D341Med (cell line): ENCODE results near the gene GPR55.
"Not testable (repeated sequence)": the region's sequence is repeated elsewhere in the genome, so short reads cannot be mapped to it uniquely, and the experiment has no call there.

ENCODE experiments used
- DNase-seq: peaks from one replicate; pipeline ENCODE4 v3.0.0; 2012; ENCODE audit warnings: low spot score

GPR55 gene

DNA sequence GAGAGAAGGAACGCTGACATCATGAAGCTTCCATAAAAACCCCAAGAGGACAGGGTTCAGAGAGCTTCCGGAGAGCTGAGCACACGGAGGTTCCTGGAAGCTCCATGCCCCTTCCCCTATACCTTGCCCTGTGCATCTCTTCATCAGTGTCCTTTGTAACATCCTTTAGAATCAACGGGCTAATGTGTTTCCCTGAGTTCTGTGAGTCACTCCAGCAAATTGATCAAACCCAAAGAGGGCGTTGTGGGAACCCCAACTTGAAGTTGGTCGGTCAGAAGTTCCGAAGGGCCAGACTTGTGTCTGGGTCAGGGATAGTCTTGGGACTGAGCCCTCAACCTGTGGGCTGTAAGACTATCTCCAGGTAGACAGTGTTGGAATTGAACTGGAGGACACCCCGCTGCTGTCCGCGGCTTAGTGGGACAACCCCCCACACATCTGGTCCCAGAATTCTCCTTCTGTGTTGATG lies 25.9 kb upstream of the GPR55 start:
- DNase-seq: no peak

GRCh38 chr2:230949966-230950873 lies 25.2 kb upstream of the GPR55 start:
- no peak for DNase-seq

DNA sequence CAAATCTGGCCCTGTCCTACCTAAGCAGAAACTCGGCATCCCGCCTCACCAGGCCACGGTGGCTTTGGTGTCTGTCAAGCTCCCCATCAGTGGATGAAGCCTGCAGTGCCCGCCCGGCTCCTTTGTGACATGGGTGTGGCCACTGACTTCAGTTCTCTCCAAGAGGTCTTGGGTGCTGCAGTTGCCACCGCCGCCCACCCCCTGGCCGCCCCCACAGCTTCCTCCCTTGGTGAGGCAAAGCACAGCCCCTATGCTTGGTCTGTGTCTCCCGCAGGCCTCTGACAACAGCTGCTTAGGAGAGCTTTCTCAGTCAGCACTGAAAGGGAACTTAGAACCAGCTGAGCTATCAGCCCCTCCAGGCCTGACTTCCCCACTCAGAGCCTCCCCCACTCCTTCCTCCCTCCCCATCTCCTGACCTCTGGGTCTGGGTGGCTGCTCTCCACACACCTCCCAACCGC lies 22.9 kb upstream of the GPR55 start:
- DNase-seq: no peak

- DNase-seq: no peak
Measured at GRCh38 chr2:230947235-230947576, 22.2 kb upstream of the GPR55 start.

DNA sequence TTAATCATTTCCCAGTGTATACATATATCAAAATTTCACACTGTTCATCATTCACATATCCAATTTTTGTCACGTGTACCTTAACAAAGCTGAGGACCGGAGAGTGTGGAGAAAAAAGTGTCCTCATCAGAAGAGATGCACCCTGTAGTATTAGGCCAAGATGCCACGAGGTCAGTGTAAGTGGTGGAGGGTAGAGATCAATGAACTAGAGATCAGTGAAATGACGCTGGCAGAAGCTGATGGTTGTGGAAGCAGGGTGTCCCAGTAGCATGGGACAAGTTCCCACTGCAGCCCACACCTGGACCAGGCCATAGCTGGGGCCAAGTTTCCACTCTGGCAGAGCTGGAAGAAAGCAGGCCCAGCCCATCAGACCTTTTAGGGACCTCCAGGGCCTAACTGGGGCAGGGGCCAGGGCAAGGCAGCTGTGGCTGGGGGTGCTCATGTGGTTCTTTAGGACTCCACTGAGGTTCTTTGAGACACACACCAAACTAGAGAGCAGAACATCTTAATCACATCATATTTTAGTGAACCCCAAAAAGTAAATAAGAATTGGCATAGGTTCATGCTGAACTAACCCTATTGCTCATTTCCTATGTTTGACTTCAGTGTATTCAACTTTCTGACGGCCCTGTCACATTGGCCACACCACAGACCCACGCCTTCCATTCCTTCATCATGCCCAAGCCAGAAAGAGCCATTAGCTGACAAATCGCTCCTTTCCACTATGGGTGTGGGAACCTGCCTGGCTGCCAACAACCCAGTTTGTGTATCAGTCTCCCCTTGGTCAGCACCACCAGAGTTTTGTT lies 21.6 kb upstream of the GPR55 start:
- no peak for DNase-seq

DNA sequence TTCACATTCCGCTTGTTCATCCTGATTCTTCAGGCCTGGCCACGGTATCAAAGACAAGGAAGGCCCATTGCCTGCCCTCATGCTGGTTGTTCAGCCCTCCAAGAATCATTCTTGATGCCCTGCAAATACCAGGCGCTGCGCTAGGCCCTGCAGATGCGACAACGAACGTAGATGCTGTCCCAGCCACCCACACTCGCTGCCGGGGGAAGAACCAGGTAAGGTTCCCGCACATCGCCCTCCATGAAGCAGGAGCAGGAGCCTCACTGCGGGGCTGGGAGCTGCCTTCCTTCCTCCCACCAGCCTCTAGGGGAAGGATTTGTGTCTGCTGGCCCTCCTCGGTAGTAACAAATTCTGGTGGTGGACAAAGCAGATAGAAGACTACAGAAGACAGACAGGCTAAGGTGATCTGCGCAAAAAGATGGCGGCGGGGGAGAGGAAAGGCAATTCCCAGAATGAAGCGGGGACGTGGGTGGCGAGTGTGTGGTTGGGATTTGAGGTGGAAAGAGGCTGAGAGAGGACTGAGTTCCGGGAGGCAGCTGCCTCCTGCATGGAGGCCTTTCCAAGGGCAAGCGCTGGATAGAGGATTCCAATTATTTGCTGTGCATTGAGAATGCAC lies 19.8 kb upstream of the GPR55 start:
- no peak for DNase-seq

GRCh38 chr2:230944123-230944653 lies 19.1 kb upstream of the GPR55 start:
- no peak for DNase-seq

DNA sequence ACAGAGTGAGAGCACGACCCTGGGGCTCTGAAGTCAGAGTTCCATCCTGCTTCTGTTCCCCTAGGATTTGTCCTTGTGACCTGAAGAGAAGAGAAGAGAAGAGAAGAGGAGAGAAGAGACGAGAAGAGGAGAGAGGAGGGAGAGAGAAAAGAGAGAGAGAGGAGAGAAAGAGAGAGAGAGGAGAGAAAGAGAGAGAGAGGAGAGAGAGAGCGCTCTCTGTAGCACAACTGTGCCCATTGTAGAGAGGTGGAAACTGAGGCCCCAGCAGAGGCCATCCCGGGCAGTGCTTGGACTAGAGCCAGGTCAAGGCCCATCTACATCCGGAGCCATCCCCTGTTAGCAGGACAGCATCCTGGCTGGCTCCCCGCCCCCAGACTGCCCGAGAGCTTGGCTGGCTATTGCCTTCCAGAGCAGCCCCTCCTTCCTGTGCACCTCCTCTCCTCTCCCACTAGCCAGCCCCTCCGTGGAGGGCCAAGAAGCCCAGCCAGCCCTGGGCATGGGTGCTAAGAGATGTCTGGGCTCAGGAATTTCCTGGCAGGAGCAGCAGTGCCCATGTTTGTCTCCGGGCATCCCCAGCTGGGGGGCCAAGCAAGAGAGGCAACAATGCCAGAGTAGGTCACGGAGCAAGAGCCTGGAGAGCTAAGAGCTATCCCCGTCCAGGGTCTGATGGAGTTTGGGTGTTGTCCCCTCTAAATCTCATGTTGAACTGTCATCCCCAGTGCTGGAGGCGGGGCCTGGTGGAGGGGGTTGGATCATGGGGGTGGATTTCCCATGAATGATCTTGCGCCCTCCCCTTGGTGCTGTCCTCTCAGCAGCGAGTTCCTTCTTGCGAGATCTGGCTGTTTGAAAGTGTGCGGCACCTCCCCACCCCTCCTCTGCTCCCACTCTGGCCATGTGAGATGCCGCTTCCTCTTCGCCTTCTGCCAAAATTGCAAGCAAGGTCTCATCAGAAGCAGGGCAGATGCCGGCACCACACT lies 18.2 kb upstream of the GPR55 start:
- DNase-seq: no peak

- no peak for DNase-seq
Measured at GRCh38 chr2:230942371-230942770, 17.3 kb upstream of the GPR55 start.

- no peak for DNase-seq
Measured at GRCh38 chr2:230941202-230942180, 16.4 kb upstream of the GPR55 start.

GRCh38 chr2:230940471-230940815 lies 15.4 kb upstream of the GPR55 start:
- DNase-seq: no peak

DNA sequence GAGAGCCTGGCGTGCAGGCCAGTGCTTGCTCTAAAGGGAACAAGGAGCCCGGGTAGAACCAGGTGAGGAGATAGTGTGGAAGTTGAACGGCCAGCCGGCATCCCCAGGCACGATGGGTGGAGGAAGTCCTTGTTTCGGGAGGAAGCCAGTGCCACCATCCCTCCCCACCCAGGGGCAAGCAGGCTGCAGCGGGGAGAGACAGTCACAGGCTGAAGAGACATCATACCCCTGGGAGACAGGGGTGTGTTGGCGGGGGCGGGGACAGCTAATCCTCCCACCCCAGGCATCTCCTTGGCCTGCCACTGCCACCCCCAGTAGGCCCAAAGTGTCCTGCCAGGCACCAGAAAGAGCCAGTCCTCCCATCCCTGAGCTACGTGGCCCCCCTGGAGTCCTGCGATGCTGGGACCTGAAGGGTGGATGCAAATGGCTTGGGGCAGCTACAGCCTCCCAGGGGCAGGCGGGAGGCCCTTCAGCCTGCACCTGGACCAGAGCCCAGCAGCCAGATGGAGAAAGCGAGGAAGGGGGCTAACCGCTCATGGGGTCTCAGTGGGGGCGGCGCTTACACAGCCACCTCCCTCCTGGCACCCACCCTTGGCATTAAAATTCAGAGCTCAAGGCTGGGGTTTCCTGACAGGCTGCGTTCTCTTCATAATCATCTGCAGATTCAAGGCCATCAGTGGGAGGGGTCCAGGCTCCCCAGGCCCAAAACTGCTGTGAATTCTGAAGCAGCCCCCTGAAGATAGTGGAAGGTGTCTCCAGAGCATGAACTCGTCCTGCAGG lies 14.8 kb upstream of the GPR55 start:
- DNase-seq: no peak

DNA sequence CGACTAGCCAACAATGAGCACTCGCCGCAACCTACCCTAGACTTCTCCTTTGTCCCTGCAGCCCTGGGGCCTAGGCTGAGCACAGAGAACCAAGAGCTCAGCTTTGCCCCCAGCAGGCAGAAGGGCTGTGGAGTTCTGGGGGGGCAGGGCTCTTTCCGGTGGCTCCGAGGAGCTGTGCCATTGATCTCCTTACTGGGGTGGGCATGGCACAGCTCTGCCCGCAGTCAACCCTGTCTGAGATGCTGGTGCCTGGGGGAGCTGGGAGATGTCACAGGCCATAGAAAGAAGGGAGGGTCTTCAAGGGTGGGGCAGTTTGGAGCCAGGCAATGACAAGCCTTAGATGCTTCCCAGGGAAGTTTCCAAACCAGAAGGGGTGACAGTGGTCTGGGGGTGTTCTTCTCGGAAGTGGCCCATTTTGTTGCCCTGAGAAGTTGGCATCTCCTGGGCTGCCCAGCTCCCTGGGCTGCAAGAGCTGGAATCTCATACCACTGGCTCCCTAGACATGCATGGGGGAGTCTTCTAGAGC lies 14.1 kb upstream of the GPR55 start:
- no peak for DNase-seq

GRCh38 chr2:230938516-230939065 lies 13.5 kb upstream of the GPR55 start:
- no peak for DNase-seq

- no peak for DNase-seq
Measured at GRCh38 chr2:230938098-230938497, 13.1 kb upstream of the GPR55 start.

- no peak for DNase-seq
Measured at GRCh38 chr2:230937362-230937761, 12.3 kb upstream of the GPR55 start.

GRCh38 chr2:230936243-230936642 lies 11.2 kb upstream of the GPR55 start:
- DNase-seq: not testable (repeated sequence)

GRCh38 chr2:230935130-230935430 lies 10.0 kb upstream of the GPR55 start:
- DNase-seq: no peak
